H1 (cell line): ENCODE measurements around the gene MARK4. TPM values are rescaled to one million over a fixed set of nuclear protein-coding genes. Genes with fewer than 3 reads are reported as not detected.

ENCODE experiments used
- BCL11A ChIP-seq, 2 experiments: IDR thresholded peaks; one replicate each; pipeline ENCODE4 v1.6.1; 2011; ENCODE audit warnings: low read depth in 2 of 2, low read length in 2 of 2, mild to moderate bottlenecking in 2 of 2
- KDM4A ChIP-seq: IDR thresholded peaks from one replicate; pipeline ENCODE4 v1.7.1; 2012; ENCODE audit warnings: low read depth, mild to moderate bottlenecking, moderate library complexity, low read length, inconsistent platforms; ENCODE audit not compliant: severe bottlenecking
- SIN3A ChIP-seq, 2 experiments: IDR thresholded peaks in 1 of 2; conservative IDR thresholded peaks in 1 of 2; 2 replicates each; pipeline ENCODE4 v1.6.1; 2011 to 2012; ENCODE audit warnings: low read length in 2 of 2, improper control_type of control experiment in 1 of 2, low read depth in 1 of 2, mild to moderate bottlenecking in 1 of 2
- polyA plus RNA-seq, 7 experiments: library from polyadenylated mRNA; depleted of rRNA in 3 of 7; stranded (reverse) in 5 of 7; unstranded in 2 of 7; fragments of >200 nt in 5 of 7; fragments of 200-250 nt in 2 of 7; gene quantifications; 1 replicate in 5 of 7; 2 replicates in 1 of 7; 4 replicates in 1 of 7; pipeline versions ENCODE4 v1.2.1 to v1.2.3, GENCODE V29; 2011 to 2013; ENCODE audit warnings: missing spikeins in 2 of 7, mixed read lengths in 2 of 7
- total RNA-seq: library from RNA; stranded (reverse); fragmentation: NEBNext Ultra II Directional; extraction: Animal tissue kit (Norgen Biotek cat#: 25700); gene quantifications from 2 replicates; pipeline ENCODE4 v1.2.1, GENCODE V29; 2021
- TF ChIP-seq, protein P1 (sequence below): fragments of 300-600 bp; sonication (generic); IDR thresholded peaks from 2 replicates; pipeline ENCODE4 v1.7.1; 2012; ENCODE audit warnings: low read length, moderate library complexity, mild to moderate bottlenecking, inconsistent platforms; ENCODE audit not compliant: insufficient replicate concordance

Gene MARK4
- total and polyA plus RNA-seq, 2 of the 8 experiments (the other 6 are each of a cell fraction or from before 2014, with no cell fraction given), result 12.3 to 49.8 TPM

DNA sequence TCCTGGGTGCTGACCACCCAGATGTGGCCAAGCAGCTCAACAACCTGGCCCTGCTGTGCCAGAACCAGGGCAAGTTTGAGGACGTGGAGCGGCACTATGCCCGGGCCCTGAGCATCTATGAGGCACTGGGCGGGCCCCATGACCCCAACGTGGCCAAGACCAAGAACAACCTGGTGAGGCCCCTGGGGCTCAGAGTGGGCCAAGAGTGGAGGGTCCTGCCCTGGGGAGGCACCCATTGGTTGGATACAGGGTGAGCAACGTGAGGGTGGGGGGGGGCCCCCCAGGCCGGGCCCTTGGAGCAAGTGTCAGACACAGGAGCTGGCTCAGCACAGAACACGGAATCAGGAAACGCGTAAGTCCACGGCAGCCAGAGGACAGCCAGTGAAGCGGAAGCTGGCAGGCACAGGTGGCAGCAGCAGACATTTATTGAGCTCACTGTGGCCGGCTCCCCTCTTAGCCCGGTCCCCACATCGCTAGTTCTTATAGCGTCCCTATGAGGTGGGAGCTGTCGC is 98.4 kb downstream of the MARK4 start (continued):
- TF ChIP-seq, protein P1, sequence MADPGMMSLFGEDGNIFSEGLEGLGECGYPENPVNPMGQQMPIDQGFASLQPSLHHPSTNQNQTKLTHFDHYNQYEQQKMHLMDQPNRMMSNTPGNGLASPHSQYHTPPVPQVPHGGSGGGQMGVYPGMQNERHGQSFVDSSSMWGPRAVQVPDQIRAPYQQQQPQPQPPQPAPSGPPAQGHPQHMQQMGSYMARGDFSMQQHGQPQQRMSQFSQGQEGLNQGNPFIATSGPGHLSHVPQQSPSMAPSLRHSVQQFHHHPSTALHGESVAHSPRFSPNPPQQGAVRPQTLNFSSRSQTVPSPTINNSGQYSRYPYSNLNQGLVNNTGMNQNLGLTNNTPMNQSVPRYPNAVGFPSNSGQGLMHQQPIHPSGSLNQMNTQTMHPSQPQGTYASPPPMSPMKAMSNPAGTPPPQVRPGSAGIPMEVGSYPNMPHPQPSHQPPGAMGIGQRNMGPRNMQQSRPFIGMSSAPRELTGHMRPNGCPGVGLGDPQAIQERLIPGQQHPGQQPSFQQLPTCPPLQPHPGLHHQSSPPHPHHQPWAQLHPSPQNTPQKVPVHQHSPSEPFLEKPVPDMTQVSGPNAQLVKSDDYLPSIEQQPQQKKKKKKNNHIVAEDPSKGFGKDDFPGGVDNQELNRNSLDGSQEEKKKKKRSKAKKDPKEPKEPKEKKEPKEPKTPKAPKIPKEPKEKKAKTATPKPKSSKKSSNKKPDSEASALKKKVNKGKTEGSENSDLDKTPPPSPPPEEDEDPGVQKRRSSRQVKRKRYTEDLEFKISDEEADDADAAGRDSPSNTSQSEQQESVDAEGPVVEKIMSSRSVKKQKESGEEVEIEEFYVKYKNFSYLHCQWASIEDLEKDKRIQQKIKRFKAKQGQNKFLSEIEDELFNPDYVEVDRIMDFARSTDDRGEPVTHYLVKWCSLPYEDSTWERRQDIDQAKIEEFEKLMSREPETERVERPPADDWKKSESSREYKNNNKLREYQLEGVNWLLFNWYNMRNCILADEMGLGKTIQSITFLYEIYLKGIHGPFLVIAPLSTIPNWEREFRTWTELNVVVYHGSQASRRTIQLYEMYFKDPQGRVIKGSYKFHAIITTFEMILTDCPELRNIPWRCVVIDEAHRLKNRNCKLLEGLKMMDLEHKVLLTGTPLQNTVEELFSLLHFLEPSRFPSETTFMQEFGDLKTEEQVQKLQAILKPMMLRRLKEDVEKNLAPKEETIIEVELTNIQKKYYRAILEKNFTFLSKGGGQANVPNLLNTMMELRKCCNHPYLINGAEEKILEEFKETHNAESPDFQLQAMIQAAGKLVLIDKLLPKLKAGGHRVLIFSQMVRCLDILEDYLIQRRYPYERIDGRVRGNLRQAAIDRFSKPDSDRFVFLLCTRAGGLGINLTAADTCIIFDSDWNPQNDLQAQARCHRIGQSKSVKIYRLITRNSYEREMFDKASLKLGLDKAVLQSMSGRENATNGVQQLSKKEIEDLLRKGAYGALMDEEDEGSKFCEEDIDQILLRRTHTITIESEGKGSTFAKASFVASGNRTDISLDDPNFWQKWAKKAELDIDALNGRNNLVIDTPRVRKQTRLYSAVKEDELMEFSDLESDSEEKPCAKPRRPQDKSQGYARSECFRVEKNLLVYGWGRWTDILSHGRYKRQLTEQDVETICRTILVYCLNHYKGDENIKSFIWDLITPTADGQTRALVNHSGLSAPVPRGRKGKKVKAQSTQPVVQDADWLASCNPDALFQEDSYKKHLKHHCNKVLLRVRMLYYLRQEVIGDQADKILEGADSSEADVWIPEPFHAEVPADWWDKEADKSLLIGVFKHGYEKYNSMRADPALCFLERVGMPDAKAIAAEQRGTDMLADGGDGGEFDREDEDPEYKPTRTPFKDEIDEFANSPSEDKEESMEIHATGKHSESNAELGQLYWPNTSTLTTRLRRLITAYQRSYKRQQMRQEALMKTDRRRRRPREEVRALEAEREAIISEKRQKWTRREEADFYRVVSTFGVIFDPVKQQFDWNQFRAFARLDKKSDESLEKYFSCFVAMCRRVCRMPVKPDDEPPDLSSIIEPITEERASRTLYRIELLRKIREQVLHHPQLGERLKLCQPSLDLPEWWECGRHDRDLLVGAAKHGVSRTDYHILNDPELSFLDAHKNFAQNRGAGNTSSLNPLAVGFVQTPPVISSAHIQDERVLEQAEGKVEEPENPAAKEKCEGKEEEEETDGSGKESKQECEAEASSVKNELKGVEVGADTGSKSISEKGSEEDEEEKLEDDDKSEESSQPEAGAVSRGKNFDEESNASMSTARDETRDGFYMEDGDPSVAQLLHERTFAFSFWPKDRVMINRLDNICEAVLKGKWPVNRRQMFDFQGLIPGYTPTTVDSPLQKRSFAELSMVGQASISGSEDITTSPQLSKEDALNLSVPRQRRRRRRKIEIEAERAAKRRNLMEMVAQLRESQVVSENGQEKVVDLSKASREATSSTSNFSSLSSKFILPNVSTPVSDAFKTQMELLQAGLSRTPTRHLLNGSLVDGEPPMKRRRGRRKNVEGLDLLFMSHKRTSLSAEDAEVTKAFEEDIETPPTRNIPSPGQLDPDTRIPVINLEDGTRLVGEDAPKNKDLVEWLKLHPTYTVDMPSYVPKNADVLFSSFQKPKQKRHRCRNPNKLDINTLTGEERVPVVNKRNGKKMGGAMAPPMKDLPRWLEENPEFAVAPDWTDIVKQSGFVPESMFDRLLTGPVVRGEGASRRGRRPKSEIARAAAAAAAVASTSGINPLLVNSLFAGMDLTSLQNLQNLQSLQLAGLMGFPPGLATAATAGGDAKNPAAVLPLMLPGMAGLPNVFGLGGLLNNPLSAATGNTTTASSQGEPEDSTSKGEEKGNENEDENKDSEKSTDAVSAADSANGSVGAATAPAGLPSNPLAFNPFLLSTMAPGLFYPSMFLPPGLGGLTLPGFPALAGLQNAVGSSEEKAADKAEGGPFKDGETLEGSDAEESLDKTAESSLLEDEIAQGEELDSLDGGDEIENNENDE, result no peak
- TF ChIP-seq BCL11A (IDR thresholded peaks at IDR 0.05; ENCODE audit: low read depth in 2 of 2, low read length in 2 of 2), result no peak
- TF ChIP-seq KDM4A, result no peak
- TF ChIP-seq SIN3A (conservative IDR thresholded peaks at IDR 0.05 in 1 of 2, IDR thresholded peaks at IDR 0.05 in 1 of 2; ENCODE audit: low read depth in 1 of 2, low read length in 2 of 2), result no peak
- TF ChIP-seq, all 59 proteins: peak for 0
